Activated B cell treated with CpG ODN at 0.5 μM for 24 hours (primary cell): Measurements from ENCODE around the gene CACNB1. TPM values are rescaled to one million over a fixed set of nuclear protein-coding genes. Genes with fewer than 3 reads are reported as not detected.

ENCODE experiments used
- ATAC-seq: fragments of 200-7000 bp; cut with Tn5 transposase; one replicate; pipeline ENCODE4 v1.10.0; 2021; ENCODE audit warnings: low read depth, mild to moderate bottlenecking, moderate library complexity
- CTCF ChIA-PET: fragments of 350-600 bp; sonication (Branson Sonifier 250); formaldehyde crosslinking; loops from one replicate; lab custom pipeline; 2021; ENCODE audit warnings: antibody characterized with exemption; lab: Charles Lee
- POLR2A ChIA-PET: fragments of 350-600 bp; sonication (Branson Sonifier 250); formaldehyde crosslinking; loops from one replicate; lab custom pipeline; 2021; ENCODE audit warnings: antibody characterized with exemption; lab: Charles Lee
- DNase-seq: peaks from one replicate; pipeline ENCODE4 v3.0.0; 2022
- H3K27ac Mint-ChIP-seq: one replicate; pipeline ENCODE4 v1.8.0; 2020; ENCODE audit warnings: mixed read lengths
- H3K27me3 Mint-ChIP-seq: one replicate; pipeline ENCODE4 v1.8.0; 2021; ENCODE audit warnings: mixed read lengths
- H3K36me3 Mint-ChIP-seq: one replicate; pipeline ENCODE4 v1.8.0; 2021; ENCODE audit warnings: low read depth, mixed read lengths
- H3K4me1 Mint-ChIP-seq: one replicate; pipeline ENCODE4 v1.8.0; 2021; ENCODE audit warnings: mixed read lengths
- H3K4me3 Mint-ChIP-seq: one replicate; pipeline ENCODE4 v1.8.0; 2020; ENCODE audit warnings: mild to moderate bottlenecking, mixed read lengths
- H3K9me3 Mint-ChIP-seq: one replicate; pipeline ENCODE4 v1.8.0; 2020; ENCODE audit warnings: mixed read lengths
- CTCF ChIP-seq: fragments of 200-600 bp; IDR thresholded peaks from one replicate; pipeline ENCODE4 v1.8.0; 2022; ENCODE audit warnings: antibody characterized with exemption, mild to moderate bottlenecking
- intact Hi-C: fragments of 100-400 bp; cut with micrococcal nuclease; formaldehyde crosslinking; loops from one replicate; pipeline ENCODE4 v1.15.1; 2024
- total RNA-seq: library from RNA; stranded (reverse); gene quantifications from 2 replicates; pipeline ENCODE4 v1.2.3, GENCODE V29; 2022

The CACNB1 gene
- total RNA-seq, 1 donor from 2014 or later: 5.7 TPM

DNA sequence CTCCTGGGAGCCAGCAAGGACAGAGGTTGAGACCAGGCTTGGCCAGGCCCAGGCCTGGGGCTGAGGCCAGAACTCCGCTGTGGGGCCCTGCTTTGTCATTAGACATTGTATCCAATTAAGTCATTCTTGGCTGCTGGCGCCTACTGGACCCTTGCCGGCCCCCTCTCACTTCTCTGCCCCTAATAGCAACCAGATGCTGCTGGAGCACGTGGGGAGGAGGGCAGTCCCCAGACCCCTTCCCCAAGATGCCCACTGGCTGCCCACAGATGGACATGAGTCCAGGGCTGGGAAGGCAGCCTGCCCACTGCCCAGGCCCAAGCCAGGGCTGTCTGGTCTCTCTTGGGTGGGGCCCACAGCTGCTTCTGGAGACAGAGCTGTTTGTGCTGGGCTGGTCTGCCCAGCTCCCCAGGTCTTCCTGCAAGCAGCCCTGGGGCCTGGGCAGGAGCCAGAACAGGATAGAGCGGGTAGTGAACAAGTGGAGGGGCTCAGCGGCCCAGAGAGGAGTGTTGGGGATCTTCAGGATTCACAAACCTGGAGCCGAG, 53.8 kb downstream of the CACNB1 start:
- no peak for DNase-seq
- H3K27ac Mint-ChIP-seq: no peak overlapping the region
- ATAC-seq: no peak
- H3K4me3 Mint-ChIP-seq: no peak overlapping the region
- peaks cover 2% of the 10 kb centered on the region for H3K9me3 Mint-ChIP-seq
- ChIA-PET CTCF (interaction anchor here (0.7 kb wide), 1 partner anchor 9 kb away, joined by 3 read pairs; no protein-coding TSS in a partner anchor), POLR2A (no interaction called here)
- no peaks in the 10 kb centered on the region for H3K4me1 Mint-ChIP-seq
- H3K27me3 Mint-ChIP-seq: peaks cover 15% of the 10 kb centered on the region
- no peak for TF ChIP-seq CTCF
- intact Hi-C loops: no loop called here
- no peaks in the 10 kb centered on the region for H3K36me3 Mint-ChIP-seq

DNA sequence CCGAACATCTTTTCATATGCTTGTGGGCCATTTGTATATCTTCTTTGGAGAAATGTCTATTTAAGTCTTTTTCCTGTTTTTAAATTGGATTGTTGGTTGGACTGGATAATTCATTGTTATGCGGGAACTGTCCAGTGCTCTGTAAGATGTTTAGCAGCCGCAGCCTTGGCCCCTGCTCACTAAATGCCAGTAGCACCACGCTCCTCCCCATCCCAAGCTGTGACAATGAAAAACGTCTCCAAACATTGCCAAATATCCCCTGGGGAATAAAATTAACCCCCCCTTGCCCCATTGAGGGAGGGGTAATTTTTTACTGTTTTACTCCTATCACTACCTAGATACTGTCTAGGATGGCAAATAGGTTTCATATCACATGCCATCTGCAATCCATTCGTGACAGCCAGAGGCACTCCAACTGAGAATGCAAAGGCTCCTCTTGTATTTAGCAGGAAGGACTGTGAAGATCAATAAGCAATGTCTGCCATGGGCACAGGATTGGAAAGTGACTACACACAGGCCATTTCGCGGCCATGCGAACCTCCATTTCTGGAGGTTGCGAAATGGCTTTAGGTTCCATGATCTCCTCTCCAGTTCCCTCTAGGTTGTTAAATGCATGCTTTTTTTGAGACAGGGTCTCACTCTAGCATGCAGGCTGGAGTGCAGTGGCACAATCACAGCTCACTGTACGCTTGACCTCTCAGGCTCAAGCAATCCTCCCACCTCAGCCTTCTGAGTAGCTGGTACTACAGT, 55.4 kb downstream of the CACNB1 start:
- intact Hi-C loops: no loop called here
- Mint-ChIP-seq H3K27me3 (peaks cover 7% of the 10 kb centered on the region), H3K4me1 (no peaks in the 10 kb centered on the region), H3K36me3 (no peaks in the 10 kb centered on the region), H3K27ac (no peak overlapping the region), H3K9me3 (peaks cover 2% of the 10 kb centered on the region), H3K4me3 (no peak overlapping the region)
- ChIA-PET CTCF (no interaction called here), POLR2A (no interaction called here)
- DNase-seq (no peak), ATAC-seq (no peak)
- no peak for TF ChIP-seq CTCF

DNA sequence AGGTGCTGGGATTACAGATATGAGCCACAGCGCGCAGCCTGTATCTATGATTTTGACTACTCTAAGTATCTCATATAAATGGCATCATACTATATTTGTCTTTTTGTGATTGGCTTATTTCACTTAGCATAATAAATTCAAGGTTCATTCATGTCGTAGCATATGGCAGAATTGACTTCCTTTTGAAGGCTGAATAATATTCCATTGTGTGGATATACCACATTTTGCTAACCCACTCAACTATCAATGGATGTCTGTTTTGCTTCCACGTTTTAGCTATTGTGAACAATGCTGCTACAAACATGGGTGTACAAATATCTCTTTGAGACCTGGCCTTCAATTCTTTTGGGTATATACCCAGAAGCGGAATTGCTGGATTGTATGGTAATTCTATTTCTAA, 56.2 kb downstream of the CACNB1 start:
- H3K9me3 Mint-ChIP-seq: peaks cover 2% of the 10 kb centered on the region
- no peak overlapping the region for H3K27ac Mint-ChIP-seq
- CTCF ChIA-PET: no interaction called here
- ATAC-seq: no peak
- POLR2A ChIA-PET: no interaction called here
- TF ChIP-seq CTCF: no peak
- H3K4me3 Mint-ChIP-seq: no peak overlapping the region
- no peaks in the 10 kb centered on the region for H3K36me3 Mint-ChIP-seq
- no peaks in the 10 kb centered on the region for H3K4me1 Mint-ChIP-seq
- intact Hi-C loops: no loop called here
- DNase-seq: no peak
- peaks cover 6% of the 10 kb centered on the region for H3K27me3 Mint-ChIP-seq

DNA sequence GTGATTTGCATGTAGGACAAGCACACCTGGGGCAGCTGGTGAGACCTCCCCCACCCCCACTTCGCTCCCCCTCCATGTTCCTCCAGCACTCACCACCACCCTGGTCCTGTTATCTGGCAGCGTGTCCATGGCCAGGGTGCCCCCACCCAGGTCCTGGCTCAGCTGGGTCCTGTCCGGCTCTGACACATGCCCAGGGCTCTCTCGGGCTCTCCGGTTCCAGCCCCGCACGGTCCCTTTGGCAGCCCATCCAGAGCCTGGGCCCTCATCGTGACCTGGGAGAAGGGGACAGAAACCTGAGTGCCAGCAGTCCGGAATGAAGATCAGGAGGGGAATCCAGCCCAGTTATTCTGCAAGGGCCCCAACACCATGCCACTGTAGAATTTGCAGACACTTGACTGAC, 57.9 kb downstream of the CACNB1 start:
- ChIA-PET CTCF (no interaction called here), POLR2A (no interaction called here)
- no peak overlapping the region for H3K4me3 Mint-ChIP-seq
- no peaks in the 10 kb centered on the region for H3K36me3 Mint-ChIP-seq
- ATAC-seq (no peak), DNase-seq (no peak)
- no peak for TF ChIP-seq CTCF
- H3K27ac Mint-ChIP-seq: no peak overlapping the region
- H3K4me1 Mint-ChIP-seq: no peaks in the 10 kb centered on the region
- intact Hi-C loops: no loop called here
- no peaks in the 10 kb centered on the region for H3K27me3 Mint-ChIP-seq
- H3K9me3 Mint-ChIP-seq: peaks cover 2% of the 10 kb centered on the region

GRCh38 chr17:39139161-39139511, 58.3 kb downstream of the CACNB1 start:
- no peaks in the 10 kb centered on the region for H3K4me1 Mint-ChIP-seq
- ATAC-seq (no peak), DNase-seq (no peak)
- peaks cover 2% of the 10 kb centered on the region for H3K9me3 Mint-ChIP-seq
- POLR2A ChIA-PET: no interaction called here
- H3K4me3 Mint-ChIP-seq: no peak overlapping the region
- H3K27me3 Mint-ChIP-seq: no peaks in the 10 kb centered on the region
- H3K27ac Mint-ChIP-seq: no peak overlapping the region
- intact Hi-C loops: no loop called here
- no peaks in the 10 kb centered on the region for H3K36me3 Mint-ChIP-seq
- TF ChIP-seq CTCF: no peak
- CTCF ChIA-PET: no interaction called here
